Activated CD8-positive, alpha-beta memory T cell treated with anti-CD3 and anti-CD28 coated beads, Interleukin-2, amount 50 U/mL, for 24 hours (primary cell): Measurements from ENCODE around the gene TPCN2.

Experiments used
- DNase-seq: peaks from one replicate; pipeline ENCODE4 v3.0.0-alpha.2; 2020; ENCODE audit errors: extremely low read depth

TPCN2 gene

GRCh38 chr11:69094111-69094914 lies 45.6 kb downstream of the TPCN2 start:
- no peak for DNase-seq

- DNase-seq: no peak
Measured at GRCh38 chr11:69094915-69095290, 46.2 kb downstream of the TPCN2 start.

GRCh38 chr11:69095300-69095699 lies 46.6 kb downstream of the TPCN2 start:
- no peak for DNase-seq

- DNase-seq: no peak
Measured at GRCh38 chr11:69096473-69096872, 47.7 kb downstream of the TPCN2 start.

GRCh38 chr11:69097263-69097662 lies 48.5 kb downstream of the TPCN2 start:
- DNase-seq: no peak

- DNase-seq: no peak
Measured at GRCh38 chr11:69099180-69099579, 50.4 kb downstream of the TPCN2 start.

- no peak for DNase-seq
Measured at GRCh38 chr11:69100454-69101114, 51.9 kb downstream of the TPCN2 start.

GRCh38 chr11:69101115-69101791 lies 52.5 kb downstream of the TPCN2 start:
- peak; percentile 31 for DNase-seq

GRCh38 chr11:69101792-69102695 lies 53.3 kb downstream of the TPCN2 start:
- DNase-seq: no peak

GRCh38 chr11:69102732-69103615 lies 54.2 kb downstream of the TPCN2 start:
- no peak for DNase-seq

- DNase-seq: no peak
Measured at GRCh38 chr11:69104212-69104855, 55.6 kb downstream of the TPCN2 start.

GRCh38 chr11:69104856-69105395 lies 56.2 kb downstream of the TPCN2 start:
- no peak for DNase-seq

GRCh38 chr11:69105461-69106030 lies 56.8 kb downstream of the TPCN2 start:
- no peak for DNase-seq

GRCh38 chr11:69106031-69106811 lies 57.5 kb downstream of the TPCN2 start:
- no peak for DNase-seq

- DNase-seq: no peak
Measured at GRCh38 chr11:69107413-69107812, 58.7 kb downstream of the TPCN2 start.

- no peak for DNase-seq
Measured at GRCh38 chr11:69108030-69108429, 59.3 kb downstream of the TPCN2 start.

GRCh38 chr11:69108559-69108958 lies 59.8 kb downstream of the TPCN2 start:
- no peak for DNase-seq

- no peak for DNase-seq
Measured at GRCh38 chr11:69109101-69109500, 60.4 kb downstream of the TPCN2 start.

GRCh38 chr11:69110451-69110850 lies 61.7 kb downstream of the TPCN2 start:
- no peak for DNase-seq
